ENCODE measurements around the gene APOL2. TPM values are rescaled to one million over a fixed set of nuclear protein-coding genes. Genes with fewer than 3 reads are reported as not detected.

Gene APOL2
- total RNA-seq, 1 donor from 2014 or later = 63.8 TPM

Small RNAs within 50 kb of the gene (microRNA-seq; reads per million reads assigned to microRNA genes)
- gene MIR6819 (ENCODE audit: borderline number of aligned reads, borderline replicate concordance) = not detected

Small RNAs within 50 kb of the gene (small RNA-seq; reads per million reads assigned to genes)
- not detected for gene MIR6819

Other genes with a start within 250 kb of the APOL2 start
- 70.0 TPM for gene RBFOX2, start 210.7 kb downstream of the APOL2 start, total RNA-seq
- gene APOL3, start 78.8 kb downstream of the APOL2 start, total RNA-seq = 48.9 TPM
- gene APOL4, start 37.7 kb downstream of the APOL2 start, total RNA-seq = 4.2 TPM
- gene APOL1, start 13.6 kb upstream of the APOL2 start, total RNA-seq = 28.5 TPM
- 333 TPM for gene MYH9, start 148.4 kb upstream of the APOL2 start, total RNA-seq
- gene TXN2, start 242.1 kb upstream of the APOL2 start, total RNA-seq = 46.9 TPM